KMS-11 (cell line): ENCODE measurements around the gene APOBEC3B.

Experiments used
- H2AFZ ChIP-seq: fragments of 200-600 bp; sonication (generic); 2 replicates; pipeline ENCODE4 v1.6.1; 2016; ENCODE audit warnings: antibody characterized with exemption, mixed run types, low read depth
- H3K27ac ChIP-seq: fragments of 200-600 bp; sonication (generic); 2 replicates; pipeline ENCODE4 v1.6.1; 2016; ENCODE audit warnings: mild to moderate bottlenecking, mixed run types
- H3K27me3 ChIP-seq: fragments of 200-600 bp; sonication (generic); 2 replicates; pipeline ENCODE4 v1.6.1; 2017; ENCODE audit warnings: mild to moderate bottlenecking, low read depth, mixed run types, moderate library complexity; ENCODE audit not compliant: insufficient read depth
- H3K36me3 ChIP-seq: fragments of 200-600 bp; sonication (generic); 2 replicates; pipeline ENCODE4 v1.6.1; 2017; ENCODE audit warnings: mild to moderate bottlenecking, mixed run types; ENCODE audit not compliant: insufficient read depth
- H3K4me1 ChIP-seq: fragments of 200-600 bp; sonication (generic); 2 replicates; pipeline ENCODE4 v1.6.1; 2016; ENCODE audit warnings: mild to moderate bottlenecking, low read depth, mixed run types; ENCODE audit not compliant: poor library complexity, severe bottlenecking
- H3K4me2 ChIP-seq: fragments of 200-600 bp; sonication (generic); 2 replicates; pipeline ENCODE4 v1.7.0; 2016; ENCODE audit warnings: mild to moderate bottlenecking, mixed run types
- H3K4me3 ChIP-seq: fragments of 200-600 bp; sonication (generic); IDR thresholded peaks from 2 replicates; pipeline ENCODE4 v1.6.1; 2017; ENCODE audit warnings: low read depth, low read length, mixed read lengths; ENCODE audit not compliant: insufficient read depth
- H3K79me2 ChIP-seq: fragments of 200-600 bp; sonication (generic); 2 replicates; pipeline ENCODE4 v1.6.1; 2016; ENCODE audit warnings: low read depth, mixed run types; ENCODE audit not compliant: insufficient read depth
- H3K9ac ChIP-seq: fragments of 200-600 bp; sonication (generic); 2 replicates; pipeline ENCODE4 v1.6.1; 2016; ENCODE audit warnings: mild to moderate bottlenecking, mixed run types
- H4K20me1 ChIP-seq: fragments of 200-600 bp; sonication (generic); 2 replicates; pipeline ENCODE4 v1.6.1; 2016; ENCODE audit warnings: mild to moderate bottlenecking, mixed run types; ENCODE audit not compliant: insufficient read depth
- CTCF ChIP-seq: fragments of 200-600 bp; sonication (generic); conservative IDR thresholded peaks from 2 replicates; pipeline ENCODE4 v1.6.1; 2017; ENCODE audit warnings: low read depth, mild to moderate bottlenecking, antibody characterized with exemption, low read length, moderate library complexity, mixed read lengths

APOBEC3B gene

DNA sequence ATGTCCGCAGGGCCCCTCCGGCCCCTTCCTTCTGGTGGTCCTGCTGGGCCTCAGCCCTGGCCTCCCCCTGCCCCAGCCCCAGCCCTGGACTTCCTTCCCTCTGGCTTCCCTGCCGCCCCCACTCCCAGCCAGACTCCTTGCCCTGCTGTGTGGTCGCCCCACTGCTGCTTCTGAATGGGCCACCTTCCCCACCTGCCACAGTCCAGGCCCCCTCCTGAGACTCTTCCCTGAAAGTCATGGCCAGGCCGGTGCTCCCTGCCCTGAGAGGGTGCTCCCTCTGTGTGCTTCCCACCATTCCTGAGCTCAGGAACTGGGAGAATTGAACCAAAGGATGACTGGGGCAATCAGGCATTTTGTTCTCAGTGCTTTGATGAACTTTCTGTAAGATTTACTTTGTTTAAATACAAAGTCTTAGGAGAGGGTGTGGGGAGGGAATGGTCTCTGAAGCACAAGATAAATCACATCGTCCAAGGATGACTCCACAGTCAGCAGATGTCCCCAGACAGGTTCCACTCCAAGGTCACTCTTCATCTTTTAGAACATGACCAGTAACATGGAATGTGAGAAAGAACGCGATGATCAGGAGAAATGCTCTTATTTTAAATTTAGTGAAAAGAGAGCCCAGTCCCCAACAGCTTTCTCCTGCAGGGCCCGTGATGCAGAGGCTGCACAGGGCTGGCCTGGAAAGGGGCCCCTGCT is 39.6 kb downstream of the APOBEC3B start:
- no peaks in the 10 kb centered on the region for H3K79me2 ChIP-seq
- peak overlapping the region; percentile 81; the same call in 1 of the 2 replicates for H3K9ac ChIP-seq
- no peak overlapping the region for H3K4me3 ChIP-seq
- H3K27ac ChIP-seq = peak overlapping the region; percentile 69
- no peaks in the 10 kb centered on the region for H3K4me1 ChIP-seq
- no peaks in the 10 kb centered on the region for H3K36me3 ChIP-seq
- H3K4me2 ChIP-seq = peak overlapping the region; percentile 71
- no peak for TF ChIP-seq CTCF
- no peaks in the 10 kb centered on the region for H3K27me3 ChIP-seq
- H4K20me1 ChIP-seq = no peaks in the 10 kb centered on the region
- H2AFZ ChIP-seq = peak overlapping the region; percentile 64

DNA sequence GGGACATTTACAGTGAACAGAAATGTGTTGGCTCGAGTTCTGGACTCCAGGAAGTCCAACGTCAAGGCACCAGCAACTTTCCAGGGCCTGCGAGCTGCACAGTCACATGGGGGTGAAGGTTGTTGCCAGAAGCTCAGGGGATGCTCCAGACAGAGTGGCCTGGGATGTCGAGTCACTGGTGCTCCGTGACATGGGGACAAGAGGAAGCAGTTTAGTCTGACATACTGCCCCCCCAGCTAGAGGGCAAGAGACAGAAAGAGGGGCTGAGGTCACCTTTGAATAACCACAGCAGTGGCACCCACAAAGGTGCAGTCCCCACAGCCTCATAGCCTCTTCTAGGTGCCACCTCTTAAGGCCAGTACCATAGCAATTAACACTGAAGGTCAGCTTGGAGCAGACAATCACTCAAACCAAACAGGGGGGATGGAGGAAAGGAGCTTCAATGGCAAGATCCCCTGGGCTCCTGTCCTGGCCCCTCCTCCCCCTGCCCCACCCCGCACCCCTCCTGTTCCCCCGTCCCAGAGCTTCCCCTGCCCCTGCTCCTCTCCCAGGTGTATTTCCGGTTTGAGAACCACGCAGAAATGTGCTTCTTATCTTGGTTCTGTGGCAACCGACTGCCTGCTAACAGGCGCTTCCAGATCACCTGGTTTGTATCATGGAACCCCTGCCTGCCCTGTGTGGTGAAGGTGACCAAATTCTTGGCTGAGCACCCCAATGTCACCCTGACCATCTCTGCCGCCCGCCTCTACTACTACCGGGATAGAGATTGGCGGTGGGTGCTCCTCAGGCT is 42.6 kb downstream of the APOBEC3B start:
- no peak overlapping the region for H3K4me2 ChIP-seq

GRCh38 chr22:39026509-39027150 is 44.5 kb downstream of the APOBEC3B start:
- Histone ChIP-seq H3K27me3 (no peaks in the 10 kb centered on the region), H3K79me2 (no peaks in the 10 kb centered on the region), H3K4me1 (no peaks in the 10 kb centered on the region), H2AFZ (no peak overlapping the region), H4K20me1 (no peaks in the 10 kb centered on the region), H3K27ac (no peak overlapping the region), H3K4me3 (no peak overlapping the region), H3K36me3 (no peaks in the 10 kb centered on the region), H3K9ac (no peak overlapping the region), H3K4me2 (no peak overlapping the region)
- no peak for TF ChIP-seq CTCF

More for the DNA sequence above, 42.6 kb downstream of the APOBEC3B start:
- H4K20me1 ChIP-seq = no peaks in the 10 kb centered on the region
- H3K27me3 ChIP-seq = no peaks in the 10 kb centered on the region
- H3K36me3 ChIP-seq = no peaks in the 10 kb centered on the region
- no peaks in the 10 kb centered on the region for H3K79me2 ChIP-seq
- no peak for TF ChIP-seq CTCF
- H3K4me1 ChIP-seq = no peaks in the 10 kb centered on the region
- no peak overlapping the region for H3K27ac ChIP-seq
- H3K4me3 ChIP-seq = no peak overlapping the region
- no peak overlapping the region for H3K9ac ChIP-seq
- no peak overlapping the region for H2AFZ ChIP-seq

DNA sequence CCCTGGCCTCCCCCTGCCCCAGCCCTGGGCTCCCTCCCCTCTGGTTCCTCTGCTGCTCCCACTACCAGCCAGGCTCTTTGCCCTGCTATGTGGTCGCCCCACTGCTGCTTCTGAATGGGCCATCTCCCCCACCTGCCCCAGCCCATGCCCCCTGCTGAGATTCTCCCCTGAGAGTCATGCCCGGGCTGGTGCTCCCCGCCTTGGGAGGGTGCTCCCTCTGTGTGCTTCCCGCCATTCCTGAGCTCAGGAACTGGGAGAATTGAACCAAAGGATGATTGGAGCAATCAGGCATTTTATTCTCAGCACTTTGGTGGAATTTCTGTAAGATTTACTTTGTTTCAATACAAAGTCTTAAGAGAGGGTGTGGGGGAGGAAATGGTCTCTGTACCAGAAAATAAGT is 45.6 kb downstream of the APOBEC3B start:
- TF ChIP-seq CTCF = no peak

More for the DNA sequence above, 45.6 kb downstream of the APOBEC3B start:
- no peak overlapping the region for H3K4me2 ChIP-seq
- no peaks in the 10 kb centered on the region for H3K36me3 ChIP-seq
- H3K4me3 ChIP-seq = no peak overlapping the region
- H3K4me1 ChIP-seq = no peaks in the 10 kb centered on the region
- no peak overlapping the region for H3K27ac ChIP-seq
- H4K20me1 ChIP-seq = no peaks in the 10 kb centered on the region
- no peak overlapping the region for H3K9ac ChIP-seq
- no peaks in the 10 kb centered on the region for H3K79me2 ChIP-seq
- no peak overlapping the region for H2AFZ ChIP-seq
- no peaks in the 10 kb centered on the region for H3K27me3 ChIP-seq
